ENCODE measurements around the gene EDN3.

DNA sequence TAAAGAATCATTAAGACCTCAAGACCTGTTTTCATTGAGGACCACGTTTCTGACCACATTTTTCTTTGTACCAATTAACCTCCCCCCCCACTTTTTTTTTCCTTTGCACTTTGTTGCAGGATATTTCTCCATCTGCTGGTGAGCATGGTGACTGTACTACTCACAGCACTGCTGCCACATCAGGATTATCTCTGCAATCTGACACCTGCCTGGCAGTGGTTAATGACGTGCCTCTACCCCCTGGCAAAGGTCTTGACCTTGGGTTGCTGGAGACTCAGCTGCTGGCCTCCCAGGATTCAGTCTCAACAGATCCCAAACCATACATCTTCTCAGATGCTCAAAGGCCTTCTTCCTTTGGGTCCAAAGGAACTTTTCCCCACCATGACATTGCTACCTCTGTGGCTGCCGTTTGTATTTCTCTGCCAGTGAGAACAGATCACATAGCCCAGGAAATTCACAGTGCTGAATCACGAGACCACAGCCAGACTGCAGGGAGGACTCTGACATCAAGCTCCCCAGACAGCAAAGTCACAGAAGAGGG lies 46.6 kb upstream of the EDN3 start:
- TF ChIP-seq, protein P1, sequence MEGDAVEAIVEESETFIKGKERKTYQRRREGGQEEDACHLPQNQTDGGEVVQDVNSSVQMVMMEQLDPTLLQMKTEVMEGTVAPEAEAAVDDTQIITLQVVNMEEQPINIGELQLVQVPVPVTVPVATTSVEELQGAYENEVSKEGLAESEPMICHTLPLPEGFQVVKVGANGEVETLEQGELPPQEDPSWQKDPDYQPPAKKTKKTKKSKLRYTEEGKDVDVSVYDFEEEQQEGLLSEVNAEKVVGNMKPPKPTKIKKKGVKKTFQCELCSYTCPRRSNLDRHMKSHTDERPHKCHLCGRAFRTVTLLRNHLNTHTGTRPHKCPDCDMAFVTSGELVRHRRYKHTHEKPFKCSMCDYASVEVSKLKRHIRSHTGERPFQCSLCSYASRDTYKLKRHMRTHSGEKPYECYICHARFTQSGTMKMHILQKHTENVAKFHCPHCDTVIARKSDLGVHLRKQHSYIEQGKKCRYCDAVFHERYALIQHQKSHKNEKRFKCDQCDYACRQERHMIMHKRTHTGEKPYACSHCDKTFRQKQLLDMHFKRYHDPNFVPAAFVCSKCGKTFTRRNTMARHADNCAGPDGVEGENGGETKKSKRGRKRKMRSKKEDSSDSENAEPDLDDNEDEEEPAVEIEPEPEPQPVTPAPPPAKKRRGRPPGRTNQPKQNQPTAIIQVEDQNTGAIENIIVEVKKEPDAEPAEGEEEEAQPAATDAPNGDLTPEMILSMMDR (IDR thresholded peaks at IDR 0.05; ENCODE audit: poor library complexity, severe bottlenecking) = no peak
- TF ChIP-seq SMC3 (conservative IDR thresholded peaks at IDR 0.05; ENCODE audit: poor library complexity) = no peak
